ENCODE measurements around the gene ZNF408.
"Not testable (repeated sequence)": the region's sequence is repeated elsewhere in the genome, so short reads cannot be mapped to it uniquely, and the experiment has no call there.

The ZNF408 gene

DNA sequence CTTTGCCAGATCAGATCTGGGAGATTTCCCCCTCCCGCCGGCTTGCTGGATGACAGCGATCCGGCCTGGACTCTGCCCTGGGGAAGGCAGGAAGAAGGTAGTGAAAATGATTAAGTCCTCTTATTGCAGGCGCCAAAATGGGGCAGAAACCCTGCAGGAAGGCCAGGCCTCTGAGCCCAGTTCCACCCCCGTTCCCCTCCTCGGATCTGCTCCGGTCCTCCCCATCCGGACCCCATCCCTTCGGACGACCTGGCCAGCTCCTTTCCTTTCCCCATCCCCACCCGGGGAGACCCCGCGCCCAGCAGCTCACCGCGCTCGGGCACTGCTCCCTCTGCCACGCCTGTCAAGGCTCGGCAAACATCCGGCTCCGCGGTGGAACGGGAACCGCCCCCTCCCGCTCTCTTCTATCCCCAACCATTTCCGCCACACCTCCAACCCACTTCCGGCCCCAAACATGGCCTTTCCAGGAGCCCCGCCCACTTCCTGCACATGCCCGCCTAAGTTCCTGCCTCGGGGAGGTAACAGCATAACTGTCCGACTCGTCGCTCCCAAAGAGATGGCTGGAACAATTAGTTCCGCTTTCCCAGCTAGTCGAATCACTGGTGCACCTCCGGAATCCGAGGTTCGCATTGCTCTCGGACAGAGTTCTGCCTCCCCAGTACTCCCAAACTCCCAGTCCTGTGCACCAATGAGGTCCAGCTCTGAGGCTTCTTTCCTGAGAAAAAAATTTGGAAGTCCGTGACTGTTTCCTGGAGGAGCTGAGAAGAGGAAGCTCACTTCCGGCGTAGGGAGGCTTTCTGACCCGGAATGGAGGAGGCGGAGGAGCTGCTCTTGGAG, at the start of gene ZNF408, which contains the start of gene ARHGAP1:
Gene ZNF408, plus strand, starts transcription at position 791 of the 837 bp plus-strand sequence. Its CDS starts 17 bp downstream, at position 808.
Gene ARHGAP1, minus strand, starts transcription at position 379 of the 837 bp plus-strand sequence. CDS start 4,512 bp downstream, outside the sequence.
- peak; percentile 98 for DNase-seq

DNA sequence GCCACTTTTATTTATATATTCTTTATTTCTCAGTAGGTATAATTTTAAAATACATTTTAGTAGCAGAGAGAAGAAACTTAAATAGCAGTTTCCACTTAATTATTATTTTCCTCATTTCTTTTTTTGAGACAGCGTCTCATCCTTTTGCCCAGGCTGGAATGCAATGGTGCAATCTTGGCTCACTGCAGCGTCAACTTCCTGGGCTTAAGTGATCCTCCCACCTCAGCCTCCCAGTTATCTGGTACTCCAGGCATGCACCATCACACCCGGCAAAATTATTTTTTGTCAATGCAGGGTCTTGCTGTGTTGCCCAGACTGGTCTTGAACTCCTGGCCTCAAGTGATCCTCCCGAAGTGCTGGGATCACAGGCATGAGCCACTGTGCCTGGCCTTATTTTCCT, 45.2 kb upstream of the ZNF408 start:
- DNase-seq, result no peak

DNA sequence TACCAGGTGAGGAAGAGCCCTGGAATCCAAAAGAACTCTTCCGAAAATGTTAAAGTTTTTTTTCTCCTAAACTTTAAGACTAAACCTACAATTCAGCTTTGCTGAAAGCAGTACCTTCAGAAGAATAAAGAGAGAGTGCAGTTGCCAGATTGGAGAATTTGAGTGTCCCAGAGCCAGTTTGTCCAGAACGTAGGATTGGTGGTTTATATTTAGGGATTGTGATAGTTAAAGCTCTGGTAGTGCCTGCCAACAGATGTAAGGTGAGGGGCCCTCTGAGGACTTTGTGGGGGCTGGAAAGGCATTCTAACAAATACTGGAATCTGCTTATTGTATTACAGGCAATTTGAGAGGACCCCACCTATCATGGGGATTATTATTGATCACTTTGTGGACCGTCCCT, 43.6 kb upstream of the ZNF408 start:
- DNase-seq, result no peak

DNA sequence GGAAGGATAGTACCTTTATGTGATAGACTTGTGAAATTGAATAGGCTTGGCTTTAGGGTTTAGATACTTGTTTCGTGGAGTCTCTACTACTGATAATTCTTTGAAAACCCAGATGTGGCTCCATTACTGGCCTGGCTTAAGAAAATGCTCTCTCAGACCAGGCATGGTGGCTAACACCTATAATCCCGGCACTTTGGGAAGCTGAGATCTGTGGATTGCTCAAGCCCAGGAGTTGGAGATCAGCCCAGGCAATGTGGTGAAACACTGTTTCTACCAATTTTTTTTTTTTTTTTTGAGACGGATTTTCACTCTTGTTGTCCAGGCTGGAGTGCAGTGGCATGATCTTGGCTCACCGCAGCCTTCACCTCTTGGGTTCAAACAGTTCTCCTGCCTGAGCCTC, 42.6 kb upstream of the ZNF408 start:
- DNase-seq, result no peak

DNA sequence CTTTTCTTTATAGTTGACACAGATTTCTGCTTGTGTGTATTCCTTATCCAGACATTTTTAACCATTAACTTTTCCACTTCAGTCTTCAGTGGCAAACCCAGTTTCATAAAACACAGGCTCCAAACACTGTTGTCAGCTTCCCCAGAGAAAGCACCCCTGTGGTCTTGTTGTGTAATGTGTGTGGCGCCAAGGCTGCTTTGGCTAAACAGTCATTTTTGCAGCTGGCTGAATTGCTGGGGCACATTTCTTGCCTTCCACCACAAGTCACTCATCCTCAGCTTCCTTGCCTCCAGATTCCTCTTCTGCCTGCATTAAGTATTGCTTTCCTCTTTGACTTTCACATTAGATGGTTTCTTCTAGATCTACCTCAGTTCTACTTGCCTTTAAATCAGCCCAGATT, 40.9 kb upstream of the ZNF408 start:
- no peak for DNase-seq

DNA sequence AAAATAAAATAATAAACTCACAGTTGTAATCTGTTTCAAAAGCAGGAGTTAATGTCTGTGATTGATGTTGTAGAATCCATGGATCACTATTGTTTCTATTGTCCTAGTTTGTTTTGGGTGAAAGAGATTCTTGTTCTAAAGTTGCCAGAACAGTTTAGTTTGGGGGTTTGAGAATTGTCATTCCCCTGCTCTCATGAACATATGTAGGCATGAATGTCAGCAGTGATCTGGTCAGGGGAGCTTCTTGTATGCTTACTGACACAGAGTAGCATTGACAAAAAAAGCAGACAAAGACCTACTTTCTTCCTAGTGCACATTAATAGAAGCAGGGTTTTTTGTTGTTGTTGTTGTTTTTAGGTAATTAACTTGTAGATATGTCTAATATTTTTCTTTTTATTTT, 39.0 kb upstream of the ZNF408 start:
- no peak for DNase-seq

DNA sequence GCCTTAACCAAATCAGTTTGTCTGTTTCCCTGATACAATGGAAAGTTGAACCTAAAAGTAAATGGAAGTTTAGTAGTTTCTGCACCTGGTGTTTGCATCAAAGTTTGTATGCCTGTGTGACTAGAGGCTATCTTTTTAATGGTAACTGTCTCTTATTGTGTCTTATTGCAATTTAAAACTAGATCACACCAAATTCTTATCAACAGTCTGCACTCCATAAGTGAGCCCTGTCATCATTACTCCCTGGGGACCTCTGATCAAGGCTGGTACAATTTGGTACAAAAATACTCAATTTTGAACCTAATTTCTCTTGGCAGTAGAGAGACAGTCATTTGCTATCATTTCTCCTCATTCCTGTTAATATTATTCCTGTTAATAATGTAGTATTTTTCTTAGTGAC, 38.5 kb upstream of the ZNF408 start:
- no peak for DNase-seq

DNA sequence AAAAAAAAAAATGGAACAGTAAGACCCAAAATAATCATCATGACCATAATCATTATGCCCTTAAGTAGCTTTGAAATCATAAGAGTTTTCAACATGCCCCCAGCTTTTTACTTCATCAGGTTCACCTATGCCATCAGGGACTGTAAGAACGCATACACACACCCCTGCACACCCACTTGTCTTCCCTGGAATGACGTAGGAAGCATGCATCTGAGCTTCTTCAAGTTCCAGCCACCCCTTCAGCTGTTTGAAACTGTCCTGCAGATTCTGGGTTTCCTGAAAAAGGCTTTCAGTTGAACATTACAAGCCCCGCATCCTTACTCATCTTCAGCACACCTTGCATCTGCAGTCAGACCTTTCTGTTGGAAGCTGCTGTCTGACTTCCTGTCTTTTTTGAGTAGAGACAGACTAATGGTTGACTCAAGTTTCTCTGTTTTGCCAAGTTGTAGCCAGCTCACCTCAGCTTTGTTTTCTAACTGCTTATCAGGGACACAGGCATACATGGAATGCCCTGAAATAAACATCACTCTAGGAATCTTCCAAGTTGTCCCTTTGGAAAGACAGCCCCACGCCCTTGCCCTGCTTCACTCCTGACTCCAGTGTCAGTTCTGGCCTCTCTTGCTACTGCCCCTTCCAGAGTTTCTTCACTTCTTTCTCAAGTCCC, 37.4 kb upstream of the ZNF408 start:
- DNase-seq, result no peak

DNA sequence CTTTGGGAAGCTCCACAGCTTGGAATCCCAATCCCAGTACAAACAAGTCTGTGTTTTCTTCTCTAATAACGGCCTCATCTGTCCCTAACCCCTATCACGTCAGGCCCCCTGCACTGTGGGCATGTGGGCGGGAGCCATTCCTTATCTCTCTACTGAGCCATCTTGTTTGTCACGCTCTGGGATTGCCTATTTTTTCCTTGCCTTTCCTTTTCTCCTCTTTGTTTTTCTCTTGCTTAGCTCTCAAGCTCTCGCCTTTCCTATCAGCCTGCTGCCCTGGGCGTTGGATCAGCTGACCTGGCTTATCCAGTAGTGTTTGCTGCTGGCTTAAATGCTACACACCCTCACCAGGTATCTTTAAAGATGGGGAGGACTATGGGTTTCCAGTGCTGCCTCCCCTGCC, 36.2 kb upstream of the ZNF408 start:
- DNase-seq, result no peak

DNA sequence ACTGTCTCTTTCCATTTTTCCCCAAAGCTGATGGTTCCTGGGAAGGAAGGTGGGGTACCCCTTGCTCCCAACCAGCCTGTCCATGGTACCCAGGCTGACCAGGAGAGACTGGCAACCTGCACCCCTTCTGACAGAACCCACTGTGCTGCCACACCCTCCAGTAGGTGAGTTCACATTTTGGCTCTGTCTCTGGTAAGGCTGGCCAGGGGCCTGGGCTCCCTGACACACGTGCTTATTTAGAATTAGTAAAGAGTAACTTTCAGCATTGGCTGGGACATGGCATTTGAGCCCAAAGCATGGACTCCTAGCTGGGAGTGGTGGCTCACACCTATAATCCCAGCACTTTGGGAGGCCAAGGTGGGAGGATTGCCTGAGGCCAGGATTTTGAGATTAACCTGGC, 35.5 kb upstream of the ZNF408 start:
- DNase-seq, result no peak

DNA sequence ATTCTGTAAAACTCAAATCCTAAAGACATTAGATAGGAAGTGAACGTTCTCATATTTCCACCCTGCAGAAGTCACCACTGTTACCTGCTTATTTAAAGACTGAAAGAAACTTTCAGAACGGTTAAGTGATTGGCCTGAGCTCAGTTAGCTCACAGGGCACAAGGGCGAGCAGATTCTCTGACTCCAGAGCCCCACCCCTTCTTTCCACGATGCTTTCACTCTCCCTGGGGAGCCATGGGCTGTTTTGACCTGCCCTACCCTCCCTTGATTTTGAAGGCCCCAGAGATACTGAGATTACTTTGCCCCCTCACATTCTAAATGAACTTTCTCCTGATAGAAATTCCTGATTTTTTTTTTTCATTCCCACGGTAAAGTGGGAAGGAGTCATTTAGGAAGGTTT, 34.3 kb upstream of the ZNF408 start:
- DNase-seq, result no peak

DNA sequence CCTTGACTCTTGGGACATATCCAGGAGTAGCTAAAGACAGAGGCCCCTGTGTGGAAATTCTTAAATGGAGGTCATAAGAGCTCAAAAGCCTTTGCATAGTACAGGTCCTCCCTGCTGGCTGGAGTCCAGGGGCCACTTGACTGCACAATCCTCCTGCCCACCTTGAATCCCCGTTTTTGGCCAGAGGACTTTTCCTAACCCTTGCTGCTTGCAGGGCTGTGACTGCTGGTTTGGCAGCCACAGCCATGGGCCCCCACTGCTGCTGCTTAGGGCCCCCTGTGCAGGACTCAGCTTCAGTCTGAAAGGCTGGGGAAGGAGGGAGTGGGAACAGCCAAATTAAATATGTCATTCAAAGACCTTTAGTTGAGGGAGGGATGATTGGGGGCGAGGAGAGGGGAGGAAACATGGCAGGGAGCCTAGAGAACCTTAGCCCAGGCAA, 33.8 kb upstream of the ZNF408 start:
- no peak for DNase-seq

DNA sequence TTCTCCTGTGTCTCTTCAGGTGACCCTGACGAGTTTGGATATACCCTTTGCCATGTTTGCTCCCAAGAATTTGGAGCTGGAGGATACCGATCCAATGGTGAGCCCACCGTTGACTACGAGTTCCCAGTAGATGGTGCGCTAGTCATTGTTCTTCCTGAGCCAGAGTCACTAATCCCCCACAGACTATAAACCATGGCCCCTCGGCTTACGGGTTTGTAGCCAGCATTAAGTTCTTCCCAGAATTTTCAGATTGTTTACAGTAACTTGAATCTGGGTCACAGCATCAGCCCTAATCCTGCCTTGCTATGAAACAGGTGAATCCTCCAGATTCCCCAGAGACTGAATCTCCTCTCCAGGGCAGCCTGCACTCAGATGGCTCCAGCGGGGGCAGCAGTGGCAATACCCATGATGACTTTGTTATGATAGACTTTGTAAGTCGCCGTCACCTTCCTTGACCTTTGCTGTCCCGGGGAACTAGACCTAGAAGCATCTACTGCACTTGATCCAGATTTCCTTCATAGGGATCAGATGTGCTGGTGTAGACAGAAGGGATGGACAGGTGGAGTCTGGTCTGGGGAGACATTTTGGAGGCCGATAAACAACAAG, 32.2 kb upstream of the ZNF408 start:
- no peak for DNase-seq

DNA sequence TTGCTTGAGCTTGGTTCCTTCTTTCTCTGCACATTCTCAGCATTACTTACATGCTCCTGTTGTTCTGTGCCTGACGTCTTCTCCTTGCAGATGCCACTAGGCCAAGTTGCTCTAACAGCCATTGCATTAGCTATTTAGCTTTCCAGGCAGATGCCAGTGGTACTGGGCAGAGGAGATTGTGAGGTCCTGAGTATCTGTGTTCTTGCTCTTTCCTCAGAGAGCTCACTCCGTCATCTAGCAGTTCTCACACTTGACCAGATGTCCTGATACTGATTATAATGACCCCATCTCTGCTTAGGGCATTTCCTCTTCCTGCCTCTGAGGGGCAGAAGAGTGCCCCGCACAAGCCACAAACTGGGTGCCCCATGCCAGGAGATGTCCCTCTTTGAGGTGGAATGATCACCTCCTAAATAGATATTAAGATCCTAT, 31.1 kb upstream of the ZNF408 start:
- DNase-seq, result no peak

DNA sequence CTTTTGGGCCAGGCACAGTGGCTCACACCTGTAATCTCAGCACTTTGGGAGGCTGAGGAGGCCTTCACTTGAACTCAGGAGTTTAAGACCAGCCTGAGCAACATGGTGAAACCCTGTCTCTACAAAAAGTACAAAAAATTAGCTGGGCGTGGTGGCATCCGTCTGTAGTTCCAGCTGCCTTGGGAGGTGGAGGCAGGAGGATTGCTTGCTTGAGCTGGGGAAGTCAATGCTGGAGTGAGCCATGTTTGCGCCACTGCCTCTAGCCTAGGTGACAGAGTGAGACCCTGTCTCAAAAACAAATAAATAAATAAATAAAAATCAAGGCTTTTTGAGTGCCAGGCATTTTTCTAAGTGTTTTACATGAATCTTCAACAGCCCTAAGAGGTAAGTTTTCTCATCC, 30.3 kb upstream of the ZNF408 start:
- DNase-seq, result not testable (repeated sequence)

DNA sequence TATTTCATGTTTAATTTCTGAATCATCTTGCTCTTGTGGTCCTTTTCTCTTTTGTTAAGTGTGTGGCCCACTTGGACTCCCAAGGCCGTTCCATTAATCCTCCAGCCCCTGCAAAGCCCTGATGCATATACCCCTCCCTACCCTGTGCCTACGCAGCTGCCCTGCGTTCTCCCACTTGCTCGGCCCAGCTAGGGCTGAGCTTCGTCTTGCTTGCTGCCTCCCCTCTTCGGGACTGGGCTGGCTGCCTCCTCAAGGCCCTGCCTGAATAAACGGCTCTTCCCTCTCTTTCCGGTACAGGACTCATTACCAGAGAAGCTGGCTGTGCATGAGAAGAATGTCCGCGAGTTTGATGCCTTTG, 28.9 kb upstream of the ZNF408 start:
- no peak for DNase-seq

DNA sequence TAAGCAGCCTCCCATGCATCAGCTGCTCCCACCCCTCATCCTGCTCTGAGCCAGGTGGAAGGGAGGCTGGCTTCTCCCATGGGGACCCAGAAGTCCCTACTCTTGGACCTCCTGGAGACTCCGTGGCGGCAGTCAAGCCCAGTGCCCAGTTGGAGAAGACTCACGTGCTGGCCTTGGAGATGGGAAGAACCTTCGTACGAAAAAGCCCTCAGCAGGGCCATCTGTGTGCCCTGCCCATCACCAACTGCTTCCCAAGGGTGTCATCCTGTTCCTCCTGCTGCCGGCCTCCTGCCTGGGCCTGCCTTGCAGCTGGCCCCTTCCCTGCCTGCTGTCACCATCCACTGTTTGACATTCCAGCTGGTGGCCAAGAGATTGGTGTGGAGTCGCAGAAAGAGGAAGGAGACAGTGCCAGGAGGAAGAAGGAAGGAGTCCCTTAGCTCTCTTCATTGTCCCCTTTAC, 28.4 kb upstream of the ZNF408 start:
- DNase-seq, result no peak

DNA sequence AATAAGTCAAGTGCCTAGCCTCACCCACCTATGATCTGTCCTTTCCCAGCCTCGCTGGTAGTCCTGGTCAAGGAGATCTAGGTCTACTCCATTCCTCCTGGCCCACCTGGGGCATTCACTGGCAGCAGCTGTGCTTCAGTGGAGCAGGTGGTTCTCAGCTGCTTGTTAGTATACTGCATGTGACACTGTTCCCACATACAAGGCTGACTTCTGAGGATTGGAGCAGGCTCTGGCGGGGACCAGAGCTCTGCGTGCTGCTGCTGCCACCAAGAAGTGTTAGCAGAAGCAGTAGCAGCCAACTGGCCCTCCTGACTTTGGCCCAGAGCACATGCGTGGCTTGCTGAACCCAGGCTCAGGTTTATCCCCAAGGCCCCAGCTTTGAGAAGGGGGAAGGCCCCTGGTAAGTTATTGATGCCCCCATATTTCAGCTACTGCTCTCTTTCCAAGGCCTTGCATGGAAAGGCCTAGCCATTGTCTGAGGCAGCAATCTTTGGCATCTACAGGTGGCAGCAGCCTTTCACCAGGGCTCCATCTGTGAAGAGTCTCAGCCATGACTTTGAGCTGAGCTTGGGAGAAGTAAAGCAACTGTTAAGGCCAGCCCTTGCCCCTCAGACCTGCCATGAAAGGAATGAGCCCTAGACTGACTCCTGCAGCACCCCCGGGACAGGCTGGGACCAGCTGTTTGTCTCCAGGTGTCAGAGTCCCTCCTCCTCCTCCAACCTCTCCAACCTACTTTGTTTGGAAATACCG, 26.9 kb upstream of the ZNF408 start:
- DNase-seq, result no peak

DNA sequence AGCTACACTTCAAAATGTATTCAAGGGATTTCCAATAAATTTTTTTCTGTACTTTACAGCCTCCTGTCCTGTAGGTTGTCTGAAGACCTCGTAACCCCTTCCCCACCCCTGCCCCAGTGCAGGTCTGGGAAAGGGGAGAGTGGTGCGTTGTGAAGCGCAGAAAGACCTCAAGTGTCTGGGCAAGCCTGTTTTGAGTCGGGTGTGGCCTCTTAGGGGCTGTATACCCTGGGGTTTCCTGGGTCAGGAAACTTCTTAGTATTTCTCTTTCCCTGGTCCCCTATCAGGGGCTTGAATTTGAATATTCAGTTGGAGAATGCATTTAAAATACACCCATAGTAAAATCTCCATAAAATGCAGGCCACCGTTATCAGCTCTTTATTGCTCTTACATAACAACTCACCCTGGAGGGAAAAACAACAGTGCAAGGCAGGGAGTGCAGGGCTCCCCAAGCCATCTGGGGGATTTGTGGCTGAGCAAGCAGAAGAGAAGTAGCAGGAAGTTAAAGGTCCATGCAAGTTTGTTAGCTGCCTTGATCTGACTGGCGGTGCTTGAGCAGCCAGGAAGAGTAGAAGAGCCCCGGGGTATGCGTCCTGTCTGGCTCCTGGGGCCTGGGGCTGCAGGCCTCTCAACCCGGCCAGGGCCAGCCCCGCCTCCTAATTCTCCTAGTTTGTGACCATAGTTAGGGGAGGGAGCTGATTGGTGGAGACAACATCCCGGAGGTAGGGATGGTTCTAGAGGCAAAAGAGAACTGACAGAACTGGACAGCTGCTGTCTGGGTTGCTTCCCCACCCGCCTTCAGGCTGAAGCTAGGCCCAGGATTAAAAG, 26.2 kb upstream of the ZNF408 start:
- no peak for DNase-seq

DNA sequence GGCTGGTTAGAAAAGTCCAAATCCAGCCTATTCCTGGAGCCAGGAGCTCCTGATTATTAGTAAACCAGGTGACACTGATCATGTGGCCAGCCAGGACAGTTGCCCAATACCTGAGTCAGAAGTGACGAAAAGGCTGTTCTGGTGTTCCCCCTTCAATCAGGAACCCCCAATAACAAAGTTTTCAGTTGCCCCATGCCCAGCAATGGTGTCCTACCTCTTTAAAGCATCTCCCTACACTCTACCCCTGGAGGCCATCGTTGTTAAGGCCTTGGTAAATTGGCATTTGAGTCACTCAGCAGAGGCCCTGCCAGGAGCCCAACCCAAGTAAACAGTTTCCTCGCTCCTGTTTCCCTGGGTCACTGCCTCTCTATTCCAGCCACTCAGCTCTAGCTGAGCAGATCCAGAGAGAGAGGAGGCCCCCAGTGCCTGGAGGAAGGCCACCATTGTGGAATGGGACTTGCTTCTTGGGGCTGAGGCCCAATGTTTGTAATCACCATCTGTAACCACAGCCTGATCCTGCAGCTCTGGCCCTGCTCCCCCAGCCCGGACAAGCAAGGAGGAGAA, 25.5 kb upstream of the ZNF408 start:
- no peak for DNase-seq

DNA sequence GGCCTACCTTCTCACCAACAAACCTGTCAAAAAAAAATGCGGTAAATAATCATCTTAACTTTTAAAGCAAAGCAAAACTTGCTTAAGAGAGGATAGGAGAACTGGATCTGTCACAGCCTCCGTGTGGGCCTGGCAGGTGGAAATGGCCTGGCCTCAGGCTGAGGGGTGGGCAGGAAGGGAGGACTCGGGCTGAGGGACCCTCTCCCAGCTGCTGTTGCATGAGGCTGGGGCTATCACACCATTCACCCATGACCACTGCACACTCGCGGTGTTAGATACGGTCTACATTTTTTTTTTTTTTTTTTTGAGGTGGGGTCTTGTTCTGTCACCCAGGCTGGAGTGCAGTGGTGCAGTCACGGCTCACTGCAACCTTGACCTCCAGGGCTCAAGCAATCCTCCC, 24.9 kb upstream of the ZNF408 start:
- no peak for DNase-seq

All from NCI-H187 (cell line).